ENCODE data around the gene AMIGO3.

Gene AMIGO3

DNA sequence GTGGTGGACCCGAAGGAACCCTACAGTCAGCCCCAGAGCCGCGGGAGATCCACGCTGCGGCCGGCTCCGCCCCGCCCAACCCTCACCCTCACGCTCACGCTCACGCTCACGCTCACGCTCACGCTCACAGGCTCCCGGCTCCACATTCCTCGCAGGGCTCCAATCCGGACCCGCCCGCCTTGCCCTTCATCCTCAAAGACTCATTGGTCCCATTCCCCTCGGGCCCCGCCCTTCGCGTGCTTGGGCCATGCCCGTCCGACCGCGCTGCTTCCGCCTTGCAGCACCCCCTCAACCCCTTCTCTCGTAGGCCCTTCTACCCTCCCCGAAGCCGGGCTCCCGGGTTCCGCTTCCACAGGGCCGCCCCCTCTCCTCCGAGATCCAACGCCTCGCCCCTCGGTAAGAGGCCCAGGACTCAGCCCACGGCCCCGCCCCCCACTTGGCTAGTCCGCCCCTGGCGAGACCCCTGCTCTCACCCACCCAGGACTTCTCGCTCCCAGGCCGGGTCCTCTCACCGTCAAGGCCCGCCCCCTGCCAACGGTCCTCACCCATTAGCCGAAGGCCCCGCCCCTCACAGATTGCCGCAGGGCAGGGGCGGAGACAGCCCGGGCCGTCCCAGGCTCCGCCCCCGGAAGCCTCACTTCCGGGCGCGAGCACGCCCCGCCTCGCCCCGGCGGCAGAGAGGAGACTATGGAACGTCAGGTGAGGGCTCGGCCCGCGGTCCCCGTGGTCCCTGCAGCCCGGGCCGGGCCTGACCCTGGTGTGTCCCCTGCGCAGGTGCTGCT lies 45.6 kb downstream of the AMIGO3 start, which contains the start of gene APEH:
Gene APEH, plus strand, starts transcription at position 637 of the 782 bp plus-strand sequence. Its CDS starts 51 bp downstream, at position 688.
- no peak for TF ChIP-seq CTCF (IDR thresholded peaks at IDR 0.05; ENCODE audit: low read length, missing control alignments)
- peak within 1 kb of the TSS; percentile 76 for H3K4me3 ChIP-seq (replicated peaks; ENCODE audit: low read depth, low read length)
- peak; percentile 98 for DNase-seq (ENCODE audit: low read depth)

DNA sequence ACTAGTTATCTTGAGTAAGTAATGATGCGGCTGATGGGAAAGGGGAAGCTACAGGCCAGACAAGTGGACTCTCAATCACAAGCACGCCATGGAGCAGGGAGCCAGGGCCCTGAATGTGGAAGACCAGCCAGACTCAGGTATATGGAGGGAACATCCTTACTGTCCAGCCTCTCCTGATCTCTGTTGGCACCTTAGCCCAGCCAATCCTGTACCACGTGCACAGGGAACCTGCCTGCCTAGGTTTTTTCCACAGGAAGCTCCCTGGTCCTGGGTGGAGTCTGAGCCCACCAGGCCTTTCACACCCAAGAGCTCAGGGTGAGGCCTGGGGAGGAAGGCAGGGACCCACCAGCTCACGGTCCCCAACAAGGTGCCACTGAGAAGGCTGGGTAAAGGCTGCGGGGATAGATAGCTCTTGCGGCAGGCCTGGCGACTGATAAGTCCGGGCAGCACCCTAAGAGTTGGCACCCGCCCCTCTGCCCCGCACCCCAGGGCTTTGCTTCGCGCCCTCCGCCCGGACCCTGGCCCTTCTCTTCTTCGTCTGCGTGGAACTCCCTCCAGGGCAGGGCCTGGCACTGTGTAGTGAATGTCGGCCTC lies 46.3 kb downstream of the AMIGO3 start:
- TF ChIP-seq CTCF (IDR thresholded peaks at IDR 0.05; ENCODE audit: low read length, missing control alignments): no peak
- peak overlapping the region; percentile 76 for H3K4me3 ChIP-seq (replicated peaks; ENCODE audit: low read depth, low read length)
- no peak for DNase-seq (ENCODE audit: low read depth)

DNA sequence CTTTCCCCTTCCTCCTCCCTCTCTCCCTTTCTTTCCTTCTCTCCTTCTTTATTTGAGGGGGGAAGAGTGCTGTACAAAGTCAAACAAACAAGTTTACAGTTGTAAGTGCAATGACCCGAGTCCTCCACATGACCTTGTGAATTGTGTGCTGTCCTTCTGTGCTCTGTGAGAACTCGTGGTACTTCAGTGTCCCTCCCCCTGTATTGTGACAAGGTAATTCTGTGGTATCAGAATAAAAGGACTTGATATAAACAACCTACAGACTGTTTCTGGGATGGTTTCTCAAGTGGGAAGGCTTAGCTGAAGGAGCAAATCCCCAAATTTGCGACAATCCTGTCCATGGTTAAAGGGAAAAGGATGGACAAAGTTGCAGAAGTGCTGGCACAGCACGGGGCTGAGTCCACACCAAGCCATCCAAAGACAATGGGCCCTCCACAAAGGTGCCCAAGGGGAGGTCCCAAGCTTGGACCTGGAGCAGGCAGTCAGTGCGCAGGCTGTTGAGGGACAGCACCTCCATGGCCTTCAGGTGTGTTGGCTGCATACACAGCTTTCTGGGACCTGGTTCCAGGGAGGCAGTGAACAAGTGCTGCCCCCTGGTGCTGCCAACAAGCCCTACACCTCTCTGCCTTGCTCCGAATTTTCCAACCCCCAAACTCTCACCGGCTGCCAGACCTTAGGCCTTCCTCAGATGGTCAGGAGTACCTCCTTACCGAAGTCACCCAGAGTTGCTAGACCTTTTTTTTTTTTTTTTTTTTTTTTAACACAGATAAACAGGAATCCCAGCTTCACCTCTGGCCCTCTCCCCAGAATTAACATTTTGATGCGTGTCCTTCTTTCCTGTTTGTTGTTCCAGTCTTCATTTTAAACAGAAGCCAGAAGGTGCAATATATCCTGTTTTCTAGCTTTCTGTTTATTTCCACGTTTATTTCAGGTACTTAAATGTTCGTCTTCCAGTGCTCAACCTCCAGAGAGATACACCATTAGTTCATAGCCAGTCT lies 47.9 kb downstream of the AMIGO3 start:
- peak; percentile 72 for DNase-seq (ENCODE audit: low read depth)
- no peak overlapping the region for H3K4me3 ChIP-seq (replicated peaks; ENCODE audit: low read depth, low read length)
- peak; percentile 91 for TF ChIP-seq CTCF (IDR thresholded peaks at IDR 0.05; ENCODE audit: low read length, missing control alignments)

DNA sequence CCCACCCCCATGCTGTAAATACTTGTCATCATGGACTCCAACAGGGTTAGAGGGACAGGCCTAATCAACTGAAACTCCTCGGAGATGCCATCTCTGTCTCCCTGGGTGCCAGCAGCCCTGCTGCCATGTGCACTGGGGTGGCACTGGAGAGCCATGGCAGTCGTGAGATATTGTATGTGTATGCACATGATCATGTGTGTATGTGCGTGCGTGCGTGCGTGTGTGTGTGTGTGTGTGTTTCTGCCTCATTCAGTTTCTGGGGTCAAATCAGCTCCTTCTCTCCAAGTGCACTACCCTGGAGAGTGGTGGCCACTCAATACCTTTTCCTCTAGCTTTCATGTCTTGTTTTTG lies 48.6 kb downstream of the AMIGO3 start:
- H3K4me3 ChIP-seq (replicated peaks; ENCODE audit: low read depth, low read length): no peak overlapping the region
- no peak for DNase-seq (ENCODE audit: low read depth)
- TF ChIP-seq CTCF (IDR thresholded peaks at IDR 0.05; ENCODE audit: low read length, missing control alignments): no peak

GRCh38 chr3:49669352-49669751 lies 50.1 kb downstream of the AMIGO3 start:
- DNase-seq (ENCODE audit: low read depth): no peak
- TF ChIP-seq CTCF (IDR thresholded peaks at IDR 0.05; ENCODE audit: low read length, missing control alignments): no peak
- no peak overlapping the region for H3K4me3 ChIP-seq (replicated peaks; ENCODE audit: low read depth, low read length)

DNA sequence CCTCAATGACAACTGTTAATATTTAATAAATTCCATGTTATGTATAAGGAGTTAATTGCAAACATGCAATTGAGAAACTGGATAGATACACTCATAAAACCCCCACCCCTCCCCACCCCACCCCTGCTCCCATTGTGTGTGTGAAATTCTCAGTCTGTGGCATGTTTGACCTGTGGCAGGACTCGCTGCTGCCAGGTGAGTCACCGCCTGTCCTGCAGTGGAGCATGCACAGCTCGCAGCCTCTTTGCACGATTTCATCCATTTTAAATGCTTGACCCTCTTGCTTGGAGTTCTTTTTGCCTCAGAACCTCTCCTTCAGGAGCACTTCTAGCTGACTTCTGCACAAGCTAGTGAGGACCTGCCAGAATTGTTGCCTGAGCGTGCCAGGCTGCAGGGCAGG lies 50.6 kb downstream of the AMIGO3 start:
- H3K4me3 ChIP-seq (replicated peaks; ENCODE audit: low read depth, low read length): no peak overlapping the region
- DNase-seq (ENCODE audit: low read depth): no peak
- TF ChIP-seq CTCF (IDR thresholded peaks at IDR 0.05; ENCODE audit: low read length, missing control alignments): no peak

Data from fibroblast of pulmonary artery (primary cell).